CD4-positive, alpha-beta T cell treated with Interleukin-17A for 1 hour (primary cell): ENCODE data around the gene RHEX.

Source experiments
- DNase-seq: peaks from one replicate; pipeline ENCODE4 v3.0.0-alpha.2; 2020

The RHEX gene

GRCh38 chr1:206120406-206120805 is 67.4 kb downstream of the RHEX start:
- DNase-seq, result no peak

- no peak for DNase-seq
Observed at GRCh38 chr1:206121269-206121668, 68.3 kb downstream of the RHEX start.

- DNase-seq, result no peak
Observed at GRCh38 chr1:206122686-206123085, 69.7 kb downstream of the RHEX start.

DNA sequence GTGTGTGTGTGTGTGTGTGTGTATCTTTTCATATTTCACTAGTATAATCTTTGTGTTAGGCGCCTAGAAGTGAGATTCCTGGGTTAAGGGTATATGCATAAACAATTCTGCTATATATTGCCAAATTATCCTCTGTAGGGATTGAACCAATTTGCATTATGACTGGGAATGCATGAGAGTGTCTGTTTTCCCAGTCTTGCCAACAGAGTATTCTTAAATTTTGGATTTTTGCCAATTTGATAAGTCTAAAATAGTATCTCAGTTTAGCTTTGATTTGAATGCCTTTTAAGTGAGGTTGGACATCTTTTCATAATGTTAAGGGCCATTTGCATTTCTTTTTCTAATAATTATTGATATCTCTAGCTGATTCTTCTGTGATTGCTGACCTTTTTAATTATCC is 72.4 kb downstream of the RHEX start:
- no peak for DNase-seq

GRCh38 chr1:206127336-206127735 is 74.4 kb downstream of the RHEX start:
- no peak for DNase-seq

- no peak for DNase-seq
Observed at GRCh38 chr1:206128196-206128595, 75.2 kb downstream of the RHEX start.

DNA sequence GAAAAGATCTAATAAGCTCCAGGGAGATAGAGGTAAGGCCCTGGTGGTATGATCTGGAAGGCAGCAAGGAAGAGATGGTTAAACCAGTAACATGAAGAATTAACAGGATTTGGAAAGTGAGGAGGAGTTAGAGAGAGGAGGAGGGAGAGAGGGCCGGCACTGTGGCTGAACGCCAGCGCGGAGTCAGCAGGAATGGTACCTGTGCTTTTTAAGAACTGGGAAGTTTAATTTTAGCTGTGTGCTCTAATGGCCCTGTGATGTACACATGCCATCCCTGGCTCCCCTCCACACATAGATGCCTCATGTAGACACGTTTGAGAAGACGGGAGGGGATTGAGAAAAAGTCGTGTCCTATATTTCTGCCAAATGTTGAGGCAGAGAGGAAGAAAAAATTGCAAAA is 78.1 kb downstream of the RHEX start:
- no peak for DNase-seq

DNA sequence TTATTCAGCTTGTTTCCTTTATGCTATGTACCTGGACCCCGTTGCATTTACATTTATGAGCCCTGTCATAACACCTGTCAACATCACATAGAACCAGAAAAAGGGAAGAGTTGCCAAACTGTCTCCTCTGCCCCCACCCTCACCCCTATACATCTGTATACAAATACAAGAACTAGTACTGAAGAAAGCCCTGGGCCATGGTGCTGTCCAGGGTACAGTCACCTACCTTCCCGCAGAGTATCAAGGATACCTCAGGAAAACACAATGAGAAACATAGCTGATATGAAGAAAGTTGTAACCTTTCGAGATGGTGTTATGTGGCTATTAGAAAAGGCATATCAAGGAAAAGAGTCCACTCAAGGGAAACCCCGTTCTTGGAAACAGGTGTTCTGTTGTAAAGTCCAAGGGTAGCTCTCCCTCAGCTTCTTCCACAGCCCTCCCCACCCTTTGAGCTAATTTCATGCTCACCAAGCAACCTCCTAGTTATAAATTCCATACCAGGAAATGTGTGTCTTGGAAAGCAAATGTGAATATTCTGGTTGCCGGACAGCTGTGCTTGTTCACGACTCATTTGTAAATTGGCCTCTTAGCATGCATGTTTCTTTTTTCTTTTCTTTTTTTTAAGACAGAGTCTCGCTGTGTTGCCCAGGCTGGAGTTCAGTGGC is 80.9 kb downstream of the RHEX start:
- DNase-seq, result no peak

- no peak for DNase-seq
Observed at GRCh38 chr1:206135248-206135647, 82.3 kb downstream of the RHEX start.

DNA sequence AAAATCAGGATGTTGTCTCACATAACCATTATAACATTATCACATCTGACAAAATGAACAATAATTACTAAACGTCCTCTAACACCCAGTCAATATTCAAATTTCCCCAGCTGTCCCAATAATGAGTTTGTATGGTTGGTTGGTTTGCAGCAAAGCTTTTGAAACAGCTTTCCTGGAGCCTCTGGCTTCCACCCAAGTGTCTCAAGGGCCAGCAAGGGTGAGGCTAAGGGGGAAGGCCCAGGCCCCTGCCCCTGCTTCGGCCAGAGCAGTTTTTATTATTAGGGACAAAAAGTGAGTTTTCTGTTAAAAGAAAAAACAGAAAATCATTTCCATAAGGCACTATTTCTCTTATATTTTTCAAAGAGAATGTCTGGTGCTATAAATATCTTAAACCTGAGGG is 83.3 kb downstream of the RHEX start:
- no peak for DNase-seq

DNA sequence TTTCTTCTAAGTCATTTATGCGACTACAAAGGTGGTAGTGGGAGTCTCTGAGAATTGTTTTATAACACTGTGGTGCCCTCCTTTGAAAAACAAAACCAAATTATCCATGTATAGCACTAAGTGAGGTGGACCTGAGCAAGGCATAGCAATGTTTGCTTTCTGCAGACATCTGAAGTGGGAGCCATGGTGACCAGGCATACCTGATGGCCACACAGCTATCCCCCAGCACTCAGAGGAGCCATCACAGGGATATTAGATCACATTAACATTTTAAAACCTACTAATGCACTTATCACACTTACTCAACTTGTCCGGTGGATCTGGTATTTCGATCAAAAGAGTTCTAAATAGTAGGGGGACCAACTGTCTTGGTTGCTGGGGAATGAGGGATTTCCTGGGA is 89.0 kb downstream of the RHEX start:
- no peak for DNase-seq

DNA sequence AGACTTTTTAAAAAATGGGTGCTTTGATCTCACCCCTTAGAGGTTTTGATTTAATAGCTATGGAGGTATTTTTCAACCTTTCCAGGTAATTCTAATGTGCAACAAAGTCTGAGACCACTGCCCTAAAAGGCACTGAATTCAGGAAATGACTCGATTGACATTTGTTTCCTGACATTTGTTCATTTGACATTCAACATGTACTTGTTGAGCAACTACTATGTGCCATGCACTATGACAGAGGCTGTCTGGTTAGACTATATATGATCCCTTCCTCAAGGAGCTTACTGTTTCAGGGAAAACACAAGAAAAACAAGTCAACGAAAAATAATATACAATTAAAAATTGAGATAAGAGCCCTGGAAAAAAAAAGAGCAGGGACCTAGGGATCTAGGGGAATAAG is 89.8 kb downstream of the RHEX start:
- no peak for DNase-seq

DNA sequence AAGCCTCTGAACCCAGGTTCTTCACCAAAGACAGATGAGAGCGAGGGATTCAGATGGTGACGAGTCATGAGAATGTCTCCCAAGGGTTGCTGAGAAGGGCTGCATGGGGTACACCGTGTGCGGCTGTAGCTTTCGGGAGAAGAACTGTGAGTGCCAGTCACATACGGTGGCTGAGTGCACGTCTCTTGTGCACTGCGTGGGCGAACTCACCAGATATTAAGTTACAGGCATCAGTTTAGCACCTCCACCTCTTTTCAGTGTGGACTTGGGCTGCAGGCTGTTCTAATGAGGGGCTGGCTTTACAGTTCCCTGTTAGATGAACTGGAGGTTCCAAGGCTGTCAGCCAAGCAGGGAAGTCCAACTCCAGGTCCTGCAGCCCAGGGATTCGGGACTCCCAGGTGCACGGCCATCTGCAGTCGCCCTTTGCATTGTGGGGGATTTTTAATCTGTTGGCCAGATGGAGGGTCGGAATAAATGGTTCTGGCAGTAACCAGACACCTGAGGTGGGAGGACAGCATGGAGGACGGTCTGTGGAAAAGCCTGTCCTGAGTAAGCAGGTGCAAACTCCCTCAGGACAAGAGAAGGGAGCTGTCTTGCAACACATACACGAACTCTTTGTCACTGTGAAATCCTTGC is 90.7 kb downstream of the RHEX start:
- no peak for DNase-seq

DNA sequence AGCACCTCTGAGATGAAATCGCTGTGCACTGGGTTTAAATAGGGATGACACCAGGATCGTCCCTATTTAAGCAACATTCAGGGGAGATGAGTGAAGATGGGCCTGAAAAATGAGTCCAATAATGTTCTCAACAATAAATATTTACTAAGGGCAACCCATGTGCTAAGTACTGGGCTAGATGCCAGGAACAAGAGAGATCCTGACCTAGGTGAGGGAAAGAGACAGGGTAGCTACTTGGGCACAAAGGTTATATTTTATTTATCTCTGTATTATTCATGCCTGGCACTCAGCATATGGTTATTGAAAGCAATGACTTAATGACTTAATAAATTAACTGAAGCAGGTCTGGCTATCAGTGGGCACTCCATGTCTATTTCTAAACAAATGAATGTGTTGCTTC is 91.6 kb downstream of the RHEX start:
- no peak for DNase-seq

GRCh38 chr1:206145771-206146290 is 92.9 kb downstream of the RHEX start:
- no peak for DNase-seq
